Embryonic facial prominence (tissue), 1 donor: ENCODE results near the gene PEX11A.
A peak's percentile ranks its signal among the peaks of the same experiment; 100 is the strongest.

Experiments used
- DNase-seq: peaks from one replicate; pipeline ENCODE4 v3.0.0-alpha.2; 2016; ENCODE audit errors: extremely low spot score

The PEX11A gene

DNA sequence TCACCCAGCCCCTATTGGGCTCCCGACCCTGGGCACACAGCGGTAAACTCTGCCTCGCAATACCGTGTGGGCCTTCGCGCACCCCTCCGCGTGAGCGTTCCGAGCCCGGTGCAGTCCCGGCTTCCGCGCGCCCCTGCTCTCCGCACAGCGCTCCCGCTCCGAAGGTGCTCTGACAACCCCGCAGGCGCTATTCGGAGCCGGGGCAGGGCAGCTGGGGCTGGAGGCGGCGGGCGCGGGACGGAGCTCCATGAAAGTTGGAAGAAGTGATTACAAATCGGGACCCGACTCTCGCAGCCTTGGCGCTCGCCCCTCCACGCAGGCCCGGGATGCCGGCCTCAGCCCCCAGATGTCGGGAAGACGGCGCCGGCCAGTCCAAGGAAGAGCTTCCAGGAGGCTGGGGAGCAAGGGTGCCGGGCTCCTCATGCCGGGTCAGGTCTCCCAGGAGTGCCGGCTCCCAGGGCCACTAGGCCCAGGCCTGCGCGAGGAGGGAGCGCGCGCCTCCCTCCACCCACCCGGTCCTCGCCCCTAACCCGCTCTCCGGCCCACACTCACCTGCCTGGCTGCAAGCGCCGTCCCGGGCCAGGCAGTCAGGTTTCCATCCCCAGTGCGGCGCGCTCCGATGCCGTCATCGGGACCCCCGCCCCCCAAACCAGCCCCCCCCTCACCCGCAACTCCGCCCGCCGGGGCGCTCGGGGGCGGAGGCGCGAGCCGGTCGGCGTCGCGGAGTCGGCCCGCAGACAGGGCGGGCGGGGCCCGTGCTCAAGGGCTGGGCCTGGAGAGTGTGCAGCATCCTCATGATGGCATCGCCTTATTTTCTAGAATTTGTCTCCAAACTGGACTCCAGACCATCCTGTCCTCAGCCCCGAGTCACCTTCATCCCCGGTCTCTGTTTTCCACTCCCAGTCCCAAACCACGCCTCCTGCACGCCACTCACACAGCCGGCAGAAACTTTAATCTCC is 35.4 kb downstream of the PEX11A start, which contains the start of gene KIF7:
Gene KIF7 (minus strand): TSS at position 621 of the 959 bp plus-strand sequence. CDS start 2,537 bp downstream, outside the sequence.
- peak; percentile 43 for DNase-seq

DNA sequence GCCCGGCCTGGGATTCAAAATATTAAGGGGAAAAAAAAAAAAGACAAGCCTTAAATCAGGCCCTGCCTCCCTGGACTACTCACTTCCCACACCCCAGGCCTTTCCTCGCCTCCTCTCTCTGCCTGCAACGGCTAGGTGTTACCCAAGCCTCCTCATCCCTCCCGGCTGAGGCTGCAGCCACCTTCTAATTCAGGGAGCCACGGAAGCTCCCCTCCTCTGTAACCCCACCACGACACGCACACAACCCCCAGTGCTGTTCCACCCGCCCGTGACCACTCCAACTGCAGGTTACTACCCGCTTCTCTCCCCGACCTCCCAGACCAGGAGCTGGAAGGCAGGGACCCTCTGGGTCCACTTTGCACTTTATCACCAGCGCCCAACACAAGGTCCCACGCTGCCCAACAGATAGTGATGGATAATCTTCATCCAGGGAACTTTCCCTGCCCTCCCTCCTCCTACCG is 36.2 kb downstream of the PEX11A start:
- no peak for DNase-seq

DNA sequence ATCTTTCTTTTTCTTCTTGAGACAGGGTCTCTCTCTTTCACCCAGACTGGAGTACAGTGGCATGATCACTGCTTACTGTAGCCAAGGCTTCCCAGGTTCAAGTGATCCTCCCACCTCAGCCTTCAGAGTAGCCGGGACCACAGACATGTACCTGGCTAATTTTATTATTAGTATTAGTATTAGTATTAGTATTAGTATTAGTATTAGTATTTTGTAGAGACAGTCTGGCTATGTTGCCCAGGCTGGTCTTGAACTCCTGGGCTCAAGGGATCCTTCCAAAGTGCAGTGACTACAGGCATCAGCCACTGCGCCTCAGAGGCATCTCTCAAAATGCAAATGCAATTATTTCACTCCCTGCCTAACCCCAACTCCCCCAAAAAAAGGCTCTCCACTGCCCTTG is 37.0 kb downstream of the PEX11A start:
- no peak for DNase-seq

DNA sequence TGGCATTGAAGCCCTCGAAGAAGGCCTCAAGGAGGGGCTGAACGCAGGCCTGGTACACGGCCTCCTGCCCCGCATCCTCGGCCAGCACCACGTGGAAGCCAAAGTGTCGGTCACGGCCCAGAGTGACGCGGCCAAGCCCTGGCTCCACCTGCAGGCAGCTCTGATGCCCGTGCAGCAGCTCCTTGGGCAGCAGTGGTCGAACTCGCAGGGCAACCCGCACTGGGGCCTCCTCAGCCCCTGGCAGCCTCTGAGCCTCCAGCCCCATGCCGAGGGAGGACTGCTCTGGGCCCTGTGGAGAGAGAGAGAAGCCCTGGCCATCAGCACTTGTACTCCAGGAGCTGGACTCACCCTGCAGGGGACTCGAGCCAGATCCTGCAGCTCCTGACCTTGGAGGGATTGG is 37.9 kb downstream of the PEX11A start:
- DNase-seq, result no peak

DNA sequence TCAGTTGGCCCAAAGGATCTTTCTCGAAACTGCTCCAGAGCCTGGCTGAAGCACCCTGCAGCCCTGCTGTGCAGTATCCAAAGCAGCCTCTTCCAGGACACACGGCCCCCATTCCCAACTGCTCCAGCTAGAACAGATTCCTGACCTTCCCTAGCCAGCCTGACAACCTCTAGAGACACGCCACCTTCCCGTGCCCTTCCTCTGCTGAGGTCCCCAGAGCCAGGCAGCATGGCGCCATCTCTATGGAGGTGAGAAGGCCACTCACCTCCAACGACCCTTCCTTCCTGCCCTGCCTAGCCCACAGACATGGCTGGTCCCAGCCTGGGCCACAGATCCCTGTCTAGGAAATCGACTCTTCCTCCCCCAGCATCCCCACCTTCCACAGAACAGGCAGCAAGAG is 38.4 kb downstream of the PEX11A start:
- no peak for DNase-seq

DNA sequence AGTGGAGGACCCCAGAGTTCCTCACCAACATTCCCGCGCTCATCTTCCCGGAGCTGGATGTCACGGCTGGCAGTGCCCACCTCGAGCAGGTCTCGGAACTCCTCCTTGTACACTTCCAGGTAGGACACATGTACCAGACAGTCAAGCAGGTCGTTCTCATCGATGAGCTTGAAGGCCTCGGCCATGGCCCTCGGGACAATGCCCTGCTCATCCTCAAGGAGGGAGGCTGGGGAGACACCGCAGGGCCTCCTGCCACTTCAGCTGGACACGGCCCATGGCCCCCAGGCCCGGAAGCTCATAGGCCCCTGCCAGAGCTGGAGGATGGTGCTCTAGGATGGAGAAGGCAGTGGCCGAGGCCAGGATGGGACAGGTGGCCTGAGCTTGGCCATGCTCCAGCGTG is 40.8 kb downstream of the PEX11A start:
- no peak for DNase-seq

DNA sequence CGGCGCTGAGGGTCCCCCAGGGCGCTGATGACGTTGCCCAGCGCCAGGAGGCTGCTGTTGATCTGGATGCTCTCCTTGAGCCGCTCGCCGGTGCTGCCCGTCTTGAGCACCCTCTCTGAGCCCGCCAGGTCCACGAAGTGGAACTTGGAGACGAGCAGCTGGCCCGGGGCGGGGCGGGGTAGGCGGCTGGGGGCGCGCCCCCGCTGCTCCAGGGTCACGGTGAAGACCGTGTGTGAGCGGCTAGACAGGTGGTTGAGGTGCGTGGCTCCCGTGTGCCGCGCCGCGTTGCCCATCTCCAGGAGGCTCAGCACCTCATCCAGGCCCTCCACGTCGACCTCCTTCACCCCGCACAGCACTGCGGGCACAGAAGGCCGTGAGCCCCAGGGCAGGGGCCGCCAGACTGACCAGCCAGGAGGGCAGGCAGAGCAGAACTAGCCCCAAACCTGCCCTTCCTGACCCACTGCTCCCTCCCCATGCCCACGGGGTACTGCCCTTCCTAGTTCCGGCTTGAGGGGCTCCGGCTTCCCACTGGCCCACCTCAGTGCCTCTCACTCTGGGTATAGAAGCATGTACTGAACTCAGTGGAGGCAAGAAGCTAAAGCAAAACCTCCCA is 41.4 kb downstream of the PEX11A start:
- DNase-seq, result no peak

DNA sequence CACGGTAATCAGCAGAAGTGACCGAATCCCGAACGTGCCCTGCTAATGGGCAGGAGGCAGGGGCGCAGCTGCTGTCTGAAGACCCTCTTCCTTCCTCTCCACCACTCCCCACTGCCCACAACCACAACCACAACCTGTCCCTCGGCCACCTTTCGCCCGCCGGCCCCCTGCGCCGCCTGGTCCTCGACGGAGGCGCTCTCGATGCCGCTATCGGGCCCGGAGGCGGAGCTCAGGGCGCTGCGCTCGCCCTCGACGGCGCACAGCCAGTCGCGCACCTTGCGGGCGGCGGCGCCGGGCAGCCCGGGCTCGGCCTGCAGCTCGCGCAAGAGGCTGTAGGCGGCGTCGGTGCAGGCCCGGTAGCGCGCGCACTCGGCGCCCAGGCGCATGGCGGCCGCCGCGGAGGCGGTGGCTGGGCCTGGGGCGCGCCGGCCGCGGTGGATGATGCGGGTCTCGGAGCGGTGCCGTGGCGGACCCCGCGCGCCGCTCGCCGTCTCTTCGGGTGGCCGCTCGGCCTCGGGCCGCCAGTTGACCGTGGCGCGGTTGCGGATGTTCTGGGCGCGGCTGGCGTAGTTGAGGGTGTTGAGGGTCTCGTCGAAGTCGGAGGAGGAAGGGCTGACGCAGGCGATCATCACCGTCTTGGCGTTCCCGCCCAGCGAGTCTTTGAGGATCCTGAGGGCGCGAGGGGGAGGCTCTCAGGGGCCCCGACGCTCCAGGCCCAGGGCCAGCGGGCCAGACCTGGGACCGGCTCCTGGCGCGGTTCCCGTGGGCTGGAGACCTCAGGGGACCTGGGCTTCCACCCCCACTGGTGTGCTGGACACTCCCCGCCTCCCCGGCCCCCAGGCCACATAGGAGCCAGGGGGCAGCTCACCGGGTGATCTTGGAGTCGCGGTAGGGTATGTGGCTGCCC is 42.2 kb downstream of the PEX11A start:
- no peak for DNase-seq

DNA sequence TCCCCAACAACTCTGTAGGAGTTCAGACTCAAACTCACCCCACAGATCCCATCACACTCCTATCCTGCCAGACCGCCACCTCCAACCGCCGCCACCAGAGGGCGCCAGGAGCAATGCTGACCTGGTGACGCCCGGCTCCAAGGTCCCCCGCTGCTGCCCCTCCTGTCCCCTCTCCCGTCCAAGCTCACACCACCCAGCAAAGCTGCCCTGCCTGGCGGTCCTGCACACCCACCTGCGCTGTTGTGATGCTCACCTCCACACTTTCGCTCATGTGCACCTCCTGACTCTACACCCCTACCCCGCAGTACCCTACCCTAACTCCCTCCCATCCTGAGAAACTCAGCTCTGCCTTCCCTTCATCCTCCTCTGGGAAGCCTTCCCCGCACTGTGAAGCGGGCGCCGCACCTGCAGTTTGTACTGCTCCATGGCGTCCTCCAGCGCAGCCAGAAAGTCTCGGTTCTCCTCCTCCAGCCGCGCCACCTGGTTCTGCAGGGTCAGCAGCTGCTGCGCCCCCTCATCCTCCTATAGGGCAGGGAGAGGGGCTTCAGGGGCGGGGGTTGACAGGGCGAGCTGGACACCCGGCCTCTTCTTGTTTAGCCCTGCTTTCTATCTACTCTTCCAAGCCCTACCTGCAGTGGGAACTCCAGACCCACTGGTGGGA is 43.2 kb downstream of the PEX11A start:
- DNase-seq, result no peak

DNA sequence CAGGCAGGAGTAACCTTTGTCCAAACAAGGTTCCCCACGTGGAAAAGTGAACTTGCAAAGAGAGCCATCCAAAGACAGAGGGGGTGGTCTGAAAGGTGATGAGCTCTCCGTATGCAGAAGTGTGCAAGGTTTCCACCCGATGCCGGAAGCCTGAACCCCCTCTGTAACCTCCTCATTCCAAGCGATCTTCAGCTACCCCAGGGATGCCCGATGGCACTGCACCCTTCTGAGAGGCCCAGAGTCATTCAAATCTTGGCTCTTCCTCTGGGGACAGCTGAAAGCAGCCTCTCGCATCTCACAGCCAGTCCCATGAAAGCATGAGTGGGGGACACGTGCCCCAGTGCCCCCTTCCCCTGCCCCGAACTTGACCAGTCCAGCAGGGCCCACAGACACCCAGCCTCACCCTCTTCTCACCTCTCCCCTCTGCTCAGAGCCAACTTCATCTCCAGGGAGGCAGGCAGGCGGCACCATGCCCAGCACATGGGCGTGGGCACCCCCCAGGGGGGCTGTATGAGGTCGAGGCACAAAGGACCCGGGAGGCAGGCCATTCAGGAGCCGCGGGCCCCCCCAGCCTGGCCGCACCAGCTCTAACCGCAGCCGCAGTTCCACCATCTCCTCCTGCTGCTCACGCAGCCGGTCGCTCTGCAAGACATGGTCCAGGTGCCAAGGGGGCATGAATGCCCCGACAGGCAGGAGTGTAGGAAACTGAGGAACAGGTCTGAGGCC is 44.0 kb downstream of the PEX11A start:
- no peak for DNase-seq

DNA sequence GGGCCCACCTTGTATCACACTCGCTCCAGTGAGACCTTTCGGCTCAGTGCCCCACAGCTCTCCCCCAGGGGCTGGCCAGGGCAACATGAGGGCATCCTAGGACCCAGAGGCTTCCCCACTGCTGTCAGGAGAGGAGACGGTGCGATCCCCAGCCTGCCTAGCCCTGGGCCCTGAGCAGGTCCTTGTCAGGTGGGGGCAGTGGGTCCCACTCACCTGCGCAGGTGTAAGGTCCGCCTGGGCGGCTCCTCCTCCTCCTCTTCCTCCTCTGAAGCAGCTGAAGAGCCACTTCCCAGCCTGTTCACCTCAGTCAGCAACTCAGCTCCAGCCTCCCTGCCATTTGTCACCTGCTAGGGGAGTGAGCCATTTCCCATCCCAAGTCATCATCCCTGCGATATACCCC is 44.9 kb downstream of the PEX11A start:
- no peak for DNase-seq

DNA sequence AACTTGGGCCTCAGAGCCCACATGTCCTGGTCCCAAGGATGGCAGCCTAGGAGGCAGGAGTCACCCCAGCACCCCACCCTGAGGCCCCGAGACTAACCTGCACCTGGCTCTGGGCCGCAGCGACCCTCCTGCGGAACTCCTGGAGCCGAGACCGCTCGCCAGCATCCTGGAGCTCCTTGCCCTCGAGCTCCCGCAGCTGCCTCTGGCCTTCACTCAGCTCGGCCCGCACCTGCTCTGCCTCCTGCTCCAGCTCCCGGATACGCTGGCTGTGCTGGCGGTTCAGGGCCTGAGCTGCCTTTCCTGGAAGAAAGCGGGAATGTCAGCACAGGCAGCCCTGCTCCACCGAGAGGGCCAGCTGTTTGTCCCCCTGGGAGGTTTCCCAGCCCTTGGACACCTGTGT is 48.4 kb downstream of the PEX11A start:
- DNase-seq, result no peak

DNA sequence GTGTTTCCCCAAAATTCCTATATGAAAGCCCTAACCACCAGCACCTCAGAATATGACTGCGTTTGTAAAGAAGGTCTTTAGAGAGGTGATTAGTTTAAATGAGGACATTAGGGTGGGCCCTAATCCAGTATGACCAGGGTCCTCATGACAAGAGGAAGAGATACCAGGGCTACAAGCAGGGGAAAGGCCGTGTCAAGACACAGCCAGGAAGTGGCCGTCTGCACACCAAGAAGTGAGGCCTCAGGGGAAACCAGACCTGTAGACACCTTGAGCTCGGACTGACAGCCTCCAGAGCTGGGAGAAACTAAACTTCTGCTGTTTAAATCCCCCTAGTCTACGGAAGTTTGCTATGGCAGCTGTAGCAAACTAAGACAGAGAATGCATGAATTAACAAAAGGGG is 49.5 kb downstream of the PEX11A start:
- DNase-seq, result no peak

DNA sequence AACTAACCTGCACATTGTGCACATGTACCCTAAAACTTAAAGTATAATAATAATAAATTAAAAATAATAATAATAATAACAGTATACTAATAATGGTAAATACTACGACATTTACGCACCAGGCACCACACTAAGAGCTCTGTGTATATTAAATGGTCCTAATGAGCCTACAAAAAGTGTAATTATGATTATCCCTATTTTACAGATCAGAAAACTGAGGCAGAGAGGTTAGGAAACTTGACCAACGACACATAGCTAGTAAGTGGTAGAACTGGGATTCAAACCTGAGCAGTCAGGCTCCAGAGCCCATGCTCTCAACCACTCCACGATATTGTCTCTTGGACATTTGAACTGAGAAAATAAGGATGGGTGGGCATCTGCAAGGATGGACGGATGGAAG is 50.3 kb downstream of the PEX11A start:
- DNase-seq, result no peak

DNA sequence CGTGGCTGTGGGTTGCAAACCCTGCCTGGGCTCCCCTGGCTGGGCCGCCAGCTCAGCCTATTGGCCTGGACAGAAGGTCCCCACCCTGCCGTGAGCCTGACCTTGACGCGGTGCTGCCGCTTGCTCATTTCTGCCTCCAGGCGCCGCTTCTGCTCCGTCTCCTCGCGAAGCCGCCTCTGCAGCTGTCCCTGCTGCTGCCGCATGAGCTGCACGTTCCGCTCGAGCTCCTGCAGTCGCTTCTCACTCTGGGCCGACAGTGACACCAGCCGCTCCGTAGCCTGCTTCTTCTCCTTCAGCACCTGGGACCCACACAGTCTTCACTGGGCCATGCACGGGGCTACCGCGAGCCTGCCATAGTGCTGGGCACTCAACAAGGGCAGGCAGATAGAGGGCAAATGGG is 57.0 kb downstream of the PEX11A start:
- no peak for DNase-seq

DNA sequence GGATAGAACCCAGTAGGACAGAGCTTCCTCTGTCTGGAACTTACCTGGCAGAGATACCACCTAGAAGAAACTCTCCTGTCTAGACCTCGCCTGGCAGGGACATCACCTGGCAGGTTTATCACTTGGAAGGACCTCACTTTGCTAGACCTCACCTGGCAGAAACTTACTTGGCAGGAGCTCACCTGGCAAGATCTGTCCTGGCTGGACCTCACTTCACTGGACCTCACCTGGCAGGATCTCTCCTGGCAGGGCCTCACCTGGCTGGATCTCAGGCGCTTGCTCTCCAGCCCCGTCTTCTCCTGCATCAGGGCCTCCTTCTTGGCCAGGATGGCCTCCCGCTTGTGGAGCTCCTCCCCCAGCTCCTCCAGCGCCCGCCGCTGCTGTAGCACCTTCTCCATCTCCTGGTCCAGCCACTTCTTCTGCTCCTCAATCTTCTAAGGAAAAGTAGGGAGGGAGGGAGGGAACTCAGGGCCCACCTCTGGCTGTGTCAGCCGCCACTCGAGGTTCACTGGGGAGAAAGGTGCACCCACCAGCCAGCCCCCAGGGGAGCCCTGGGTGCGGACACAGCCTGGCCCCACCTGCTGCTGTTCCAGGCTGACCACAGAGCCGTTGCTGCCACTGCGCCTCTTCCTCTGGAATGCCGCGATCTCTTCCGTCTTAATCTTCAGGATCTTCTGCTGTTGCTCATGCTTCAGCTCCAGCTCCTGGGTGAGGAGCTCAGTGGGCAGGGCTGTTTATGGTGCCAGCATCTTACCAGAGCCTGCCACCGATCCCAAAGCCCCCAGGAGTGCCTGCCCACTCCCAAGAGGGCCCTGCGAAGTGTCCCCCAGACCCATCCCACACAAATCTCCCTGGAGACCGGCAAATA is 57.8 kb downstream of the PEX11A start:
- no peak for DNase-seq

DNA sequence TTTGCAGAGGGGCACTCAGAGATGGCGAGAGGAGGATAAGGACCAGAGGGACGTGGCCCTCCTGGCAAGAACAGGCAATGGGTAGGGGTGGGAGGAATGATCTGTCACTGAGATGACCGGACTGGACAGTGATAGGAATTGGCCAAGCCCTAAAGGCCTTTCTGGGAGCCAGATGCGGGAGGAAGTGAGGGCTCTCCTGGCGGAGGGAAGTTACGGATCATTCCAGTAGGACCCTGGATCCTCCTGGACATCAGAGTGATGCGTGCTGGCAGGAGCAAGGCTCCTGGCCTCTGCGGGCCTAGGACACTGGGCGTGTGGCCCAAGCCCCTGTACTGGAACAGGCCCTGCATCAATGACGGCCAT is 58.7 kb downstream of the PEX11A start:
- DNase-seq, result no peak
